Measurements from ENCODE around the gene TMEM52.

DNA sequence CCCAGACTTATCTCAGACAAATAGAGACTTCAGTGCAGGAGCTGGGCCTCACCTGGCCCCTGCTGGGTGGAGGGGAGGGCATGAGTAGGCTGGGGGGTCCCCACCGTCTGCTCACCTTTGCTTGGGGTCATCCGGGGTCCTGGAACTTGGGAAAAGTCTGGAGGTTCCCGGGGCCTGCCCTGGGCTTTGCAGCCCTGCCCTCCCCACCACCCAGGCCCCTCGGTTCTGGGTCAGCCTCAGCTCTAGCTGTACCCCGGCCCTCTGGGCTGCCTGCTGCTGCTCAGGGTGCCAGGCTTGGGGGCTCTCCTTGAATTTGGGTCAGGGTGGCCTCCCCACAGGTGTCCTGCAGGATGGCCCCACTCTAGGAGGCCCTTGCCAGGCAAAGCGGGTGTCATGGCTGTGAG, 2.4 kb upstream of the TMEM52 start:
- TF ChIP-seq, protein P1, sequence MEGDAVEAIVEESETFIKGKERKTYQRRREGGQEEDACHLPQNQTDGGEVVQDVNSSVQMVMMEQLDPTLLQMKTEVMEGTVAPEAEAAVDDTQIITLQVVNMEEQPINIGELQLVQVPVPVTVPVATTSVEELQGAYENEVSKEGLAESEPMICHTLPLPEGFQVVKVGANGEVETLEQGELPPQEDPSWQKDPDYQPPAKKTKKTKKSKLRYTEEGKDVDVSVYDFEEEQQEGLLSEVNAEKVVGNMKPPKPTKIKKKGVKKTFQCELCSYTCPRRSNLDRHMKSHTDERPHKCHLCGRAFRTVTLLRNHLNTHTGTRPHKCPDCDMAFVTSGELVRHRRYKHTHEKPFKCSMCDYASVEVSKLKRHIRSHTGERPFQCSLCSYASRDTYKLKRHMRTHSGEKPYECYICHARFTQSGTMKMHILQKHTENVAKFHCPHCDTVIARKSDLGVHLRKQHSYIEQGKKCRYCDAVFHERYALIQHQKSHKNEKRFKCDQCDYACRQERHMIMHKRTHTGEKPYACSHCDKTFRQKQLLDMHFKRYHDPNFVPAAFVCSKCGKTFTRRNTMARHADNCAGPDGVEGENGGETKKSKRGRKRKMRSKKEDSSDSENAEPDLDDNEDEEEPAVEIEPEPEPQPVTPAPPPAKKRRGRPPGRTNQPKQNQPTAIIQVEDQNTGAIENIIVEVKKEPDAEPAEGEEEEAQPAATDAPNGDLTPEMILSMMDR (IDR thresholded peaks at IDR 0.05; ENCODE audit: insufficient read depth, low read depth, low read length): no peak
- no peak for TF ChIP-seq EZH2 (IDR thresholded peaks at IDR 0.05; ENCODE audit: insufficient read depth, low read length)
